Measurements from ENCODE around the gene LRRC30. TPM values are rescaled to one million over a fixed set of nuclear protein-coding genes. Genes with fewer than 3 reads are reported as not detected.
A peak's percentile ranks its signal among the peaks of the same experiment; 100 is the strongest.

LRRC30 gene
- total and polyA plus RNA-seq, 11 donors: not detected

GRCh38 chr18:7234091-7234490 lies 3.2 kb downstream of the LRRC30 start:
- no peaks in the 10 kb centered on the region for H3K9me3 ChIP-seq
- peak; percentile 91 to 96 (median 96) for ATAC-seq
- intact Hi-C loops (cut with DNase I): no loop called here
- TF ChIP-seq POLR2A (IDR thresholded peaks at IDR 0.05) (no peak), CTCF (IDR thresholded peaks at IDR 0.05) (no peak)
- peak overlapping the region; percentile 42 to 87 (median 66) for H3K27ac ChIP-seq
- H3K4me3 ChIP-seq: no peak overlapping the region
- peak; percentile 68 to 90 (median 69) for DNase-seq
- H3K36me3 ChIP-seq: no peaks in the 10 kb centered on the region
- peaks cover 0 to 51% (median 11%) of the 10 kb centered on the region in 12 donors for H3K4me1 ChIP-seq
- WGBS, 4 donors: 50 to 57% (median 52%) methylated on average over 6 of the region's 6 CpGs
- H3K27me3 ChIP-seq: no peaks in the 10 kb centered on the region

GRCh38 chr18:7234956-7235355 lies 4.1 kb downstream of the LRRC30 start:
- Histone ChIP-seq H3K4me1 (peaks cover 0 to 43% (median 11%) of the 10 kb centered on the region in 12 donors), H3K9me3 (no peaks in the 10 kb centered on the region), H3K36me3 (no peaks in the 10 kb centered on the region), H3K27ac (peak overlapping the region in 10 of 12 donors; percentile 42 to 87 (median 68)), H3K4me3 (no peak overlapping the region), H3K27me3 (no peaks in the 10 kb centered on the region)
- no peak for TF ChIP-seq CTCF (IDR thresholded peaks at IDR 0.05)
- TF ChIP-seq POLR2A (IDR thresholded peaks at IDR 0.05): no peak
- ATAC-seq (no peak), DNase-seq (no peak)
- intact Hi-C loops (cut with DNase I): no loop called here
- WGBS, 4 donors: 78 to 82% (median 80%) methylated on average over 4 of the region's 4 CpGs

- Histone ChIP-seq H3K36me3 (no peaks in the 10 kb centered on the region), H3K9me3 (no peaks in the 10 kb centered on the region), H3K27ac (no peak overlapping the region), H3K4me1 (peaks cover 0 to 35% (median 11%) of the 10 kb centered on the region in 12 donors), H3K4me3 (no peak overlapping the region), H3K27me3 (no peaks in the 10 kb centered on the region)
- DNase-seq (no peak), ATAC-seq (no peak)
- 73 to 84% (median 80%) methylated on average over 2 of the region's 2 CpGs for WGBS, 4 donors
- intact Hi-C loops (cut with DNase I): no loop called here
- no peak for TF ChIP-seq CTCF (IDR thresholded peaks at IDR 0.05)
- no peak for TF ChIP-seq POLR2A (IDR thresholded peaks at IDR 0.05)
Measured at GRCh38 chr18:7236072-7236471, 5.2 kb downstream of the LRRC30 start.

GRCh38 chr18:7236933-7237332 lies 6.0 kb downstream of the LRRC30 start:
- Histone ChIP-seq H3K36me3 (no peaks in the 10 kb centered on the region), H3K9me3 (no peaks in the 10 kb centered on the region), H3K27me3 (no peaks in the 10 kb centered on the region), H3K27ac (no peak overlapping the region), H3K4me1 (peaks cover 0 to 35% (median 11%) of the 10 kb centered on the region in 12 donors), H3K4me3 (no peak overlapping the region)
- intact Hi-C loops (cut with DNase I): no loop called here
- no peak for TF ChIP-seq POLR2A (IDR thresholded peaks at IDR 0.05)
- TF ChIP-seq CTCF (IDR thresholded peaks at IDR 0.05): no peak
- 86 to 91% (median 90%) methylated on average over 8 of the region's 8 CpGs for WGBS, 4 donors
- no peak for DNase-seq
- ATAC-seq: no peak
